H9 (cell line): ENCODE results near the gene PPTC7. TPM values are rescaled to one million over a fixed set of nuclear protein-coding genes. Genes with fewer than 3 reads are reported as not detected.
"Not testable (repeated sequence)": the region's sequence is repeated elsewhere in the genome, so short reads cannot be mapped to it uniquely, and the experiment has no call there.

Source experiments
- DNase-seq: peaks from one replicate; pipeline ENCODE4 v3.0.0-alpha.2; 2017
- H2AFZ ChIP-seq: one replicate; pipeline ENCODE4 v1.6.1; 2013; ENCODE audit warnings: mild to moderate bottlenecking, low read length, control low read depth, moderate library complexity
- H2AK5ac ChIP-seq: 2 replicates; pipeline ENCODE4 v1.6.1; 2013; ENCODE audit warnings: low read length, control low read depth, mixed read lengths; ENCODE audit not compliant: insufficient read length
- H2BK120ac ChIP-seq: one replicate; pipeline ENCODE4 v1.6.1; 2013; ENCODE audit warnings: low read depth, mild to moderate bottlenecking, low read length, control low read depth, inconsistent platforms; ENCODE audit not compliant: poor library complexity, severe bottlenecking
- H2BK12ac ChIP-seq: 2 replicates; pipeline ENCODE4 v1.6.1; 2013; ENCODE audit warnings: low read length, control low read depth, mixed read lengths, low read depth; ENCODE audit not compliant: insufficient read length
- H2BK15ac ChIP-seq: 2 replicates; pipeline ENCODE4 v1.6.1; 2013; ENCODE audit warnings: low read depth, low read length, control low read depth
- H2BK20ac ChIP-seq: one replicate; pipeline ENCODE4 v1.6.1; 2013; ENCODE audit warnings: low read depth, mild to moderate bottlenecking, low read length, control low read depth, inconsistent platforms; ENCODE audit not compliant: poor library complexity, severe bottlenecking
- H2BK5ac ChIP-seq: 2 replicates; pipeline ENCODE4 v1.6.1; 2013; ENCODE audit warnings: low read length, control low read depth, mixed read lengths; ENCODE audit not compliant: insufficient read length
- H3K14ac ChIP-seq: 2 replicates; pipeline ENCODE4 v1.6.1; 2013; ENCODE audit warnings: low read length, control low read depth; ENCODE audit not compliant: insufficient read depth
- H3K18ac ChIP-seq: 2 replicates; pipeline ENCODE4 v1.6.1; 2013; ENCODE audit warnings: low read depth, mild to moderate bottlenecking, mixed read lengths, low read length, control low read depth; ENCODE audit not compliant: insufficient read length
- H3K23ac ChIP-seq: 2 replicates; pipeline ENCODE4 v1.6.1; 2013; ENCODE audit warnings: low read length, control low read depth, mixed read lengths, low read depth; ENCODE audit not compliant: insufficient read length
- H3K23me2 ChIP-seq: 2 replicates; pipeline ENCODE4 v1.6.1; 2013; ENCODE audit warnings: low read depth, mild to moderate bottlenecking, mixed read lengths, low read length, control low read depth; ENCODE audit not compliant: insufficient read length, poor library complexity, severe bottlenecking
- H3K27ac ChIP-seq: 2 replicates; pipeline ENCODE4 v1.5.1; 2013; ENCODE audit warnings: low read length, control low read depth, mixed read lengths, low read depth; ENCODE audit not compliant: insufficient read length
- H3K27me3 ChIP-seq: 2 replicates; pipeline ENCODE4 v1.6.1; 2013; ENCODE audit warnings: low read length, control low read depth, inconsistent platforms; ENCODE audit not compliant: insufficient read depth
- H3K4ac ChIP-seq: 2 replicates; pipeline ENCODE4 v1.6.1; 2013; ENCODE audit warnings: low read depth, mild to moderate bottlenecking, control low read depth, inconsistent platforms, low read length, moderate library complexity
- H3K4me1 ChIP-seq: 2 replicates; pipeline ENCODE4 v1.6.1; 2013; ENCODE audit warnings: low read length, control low read depth, inconsistent platforms; ENCODE audit not compliant: insufficient read depth
- H3K4me2 ChIP-seq: 2 replicates; pipeline ENCODE4 v1.6.1; 2013; ENCODE audit warnings: low read length, control low read depth, mixed read lengths; ENCODE audit not compliant: insufficient read length, insufficient read depth
- H3K56ac ChIP-seq: 2 replicates; pipeline ENCODE4 v1.6.1; 2013; ENCODE audit warnings: low read depth, mild to moderate bottlenecking, mixed read lengths, low read length, control low read depth; ENCODE audit not compliant: insufficient read length
- H3K79me1 ChIP-seq: 2 replicates; pipeline ENCODE4 v1.6.1; 2013; ENCODE audit warnings: low read depth, mild to moderate bottlenecking, moderate library complexity, low read length, control low read depth, inconsistent platforms; ENCODE audit not compliant: insufficient read depth, poor library complexity, severe bottlenecking
- H3K79me2 ChIP-seq: 2 replicates; pipeline ENCODE4 v1.6.1; 2013; ENCODE audit warnings: low read length, control low read depth, inconsistent platforms; ENCODE audit not compliant: insufficient read depth
- H3K9ac ChIP-seq: 2 replicates; pipeline ENCODE4 v1.6.1; 2013; ENCODE audit warnings: low read length, control low read depth, mixed read lengths; ENCODE audit not compliant: insufficient read length; ENCODE audit errors: extremely low read depth
- H3K9me3 ChIP-seq: one replicate; pipeline ENCODE4 v1.6.1; 2013; ENCODE audit warnings: low read depth, low read length, inconsistent platforms; ENCODE audit not compliant: control insufficient read depth
- H3T11ph ChIP-seq: one replicate; pipeline ENCODE4 v1.6.1; 2013; ENCODE audit warnings: mild to moderate bottlenecking, low read length, control low read depth, inconsistent platforms
- H4K20me1 ChIP-seq: one replicate; pipeline ENCODE4 v1.6.1; 2013; ENCODE audit not compliant: control insufficient read depth, insufficient read length, insufficient read depth
- H4K5ac ChIP-seq: 2 replicates; pipeline ENCODE4 v1.6.1; 2013; ENCODE audit warnings: low read depth, mild to moderate bottlenecking, mixed read lengths, low read length, control low read depth; ENCODE audit not compliant: insufficient read length
- H4K8ac ChIP-seq: replicated peaks from 2 replicates; pipeline ENCODE4 v1.6.1; 2013; ENCODE audit warnings: low read length, control low read depth, mixed read lengths, low read depth; ENCODE audit not compliant: insufficient read length
- H4K91ac ChIP-seq: 2 replicates; pipeline ENCODE4 v1.6.1; 2013; ENCODE audit warnings: low read depth, mild to moderate bottlenecking, moderate library complexity, mixed read lengths, low read length, control low read depth; ENCODE audit not compliant: insufficient read length
- H3K27ac Mint-ChIP-seq, 3 experiments: 2 replicates in 2 of 3; 3 replicates in 1 of 3; pipeline ENCODE4 v1.8.0; 2020 to 2021; ENCODE audit warnings: mixed read lengths in 3 of 3, mild to moderate bottlenecking in 1 of 3, moderate library complexity in 1 of 3
- H3K27me3 Mint-ChIP-seq: 2 replicates; pipeline ENCODE4 v1.8.0; 2021; ENCODE audit warnings: low read depth, mild to moderate bottlenecking, moderate library complexity, mixed read lengths
- H3K36me3 Mint-ChIP-seq, 3 experiments: 2 replicates in 2 of 3; 3 replicates in 1 of 3; pipeline ENCODE4 v1.8.0; 2020 to 2021; ENCODE audit warnings: low read depth in 3 of 3, mixed read lengths in 3 of 3; ENCODE audit not compliant: insufficient read depth in 1 of 3
- H3K4me1 Mint-ChIP-seq, 2 experiments: 2 replicates each; pipeline ENCODE4 v1.8.0; 2020; ENCODE audit warnings: mixed read lengths in 2 of 2
- H3K4me3 Mint-ChIP-seq, 2 experiments: 2 replicates in 1 of 2; 3 replicates in 1 of 2; pipeline ENCODE4 v1.8.0; 2020 to 2021; ENCODE audit warnings: mild to moderate bottlenecking in 2 of 2, mixed read lengths in 2 of 2, moderate library complexity in 1 of 2
- H3K9me3 Mint-ChIP-seq, 2 experiments: 2 replicates in 1 of 2; 3 replicates in 1 of 2; pipeline ENCODE4 v1.8.0; 2020; ENCODE audit warnings: mild to moderate bottlenecking in 2 of 2, mixed read lengths in 2 of 2, moderate library complexity in 1 of 2
- CTCF ChIP-seq: fragments of 200-600 bp; sonication (generic); conservative IDR thresholded peaks from 3 replicates; pipeline ENCODE4 v1.8.0; 2021; ENCODE audit warnings: antibody characterized with exemption, mild to moderate bottlenecking
- WGBS: extraction: QIAGEN DNeasy Blood & Tissue Kit; methylation state at CpG from one replicate; pipeline ENCODE4 v1.1.7; 2013; ENCODE audit warnings: missing lambda C conversion rate, low lambda C conversion rate, mixed read lengths; ENCODE audit not compliant: insufficient read length; ENCODE audit errors: extremely low coverage; 5-methylcytosine and 5-hydroxymethylcytosine counted together
- total RNA-seq: library from RNA; stranded (reverse); gene quantifications from 2 replicates; pipeline ENCODE4 v1.2.1, GENCODE V29; 2021

The PPTC7 gene
- total RNA-seq, 1 experiment from 2014 or later, result 15.8 TPM

- H2BK5ac ChIP-seq, H3K14ac ChIP-seq, H4K8ac ChIP-seq, H3K18ac ChIP-seq, H3K27me3 ChIP-seq, H3K4ac ChIP-seq, H3K79me2 ChIP-seq, H3K27ac Mint-ChIP-seq, H3K4me2 ChIP-seq, H4K20me1 ChIP-seq, H2BK120ac ChIP-seq, H2BK15ac ChIP-seq, H3K9ac ChIP-seq, H3K4me1 Mint-ChIP-seq, H3K9me3 ChIP-seq, H3K36me3 Mint-ChIP-seq, H3K9me3 Mint-ChIP-seq, H2BK20ac ChIP-seq, H2AFZ ChIP-seq, H3K4me3 Mint-ChIP-seq, H4K5ac ChIP-seq, H4K91ac ChIP-seq, H2BK12ac ChIP-seq, H3K23ac ChIP-seq, H3K27me3 Mint-ChIP-seq, H3T11ph ChIP-seq, H3K27ac ChIP-seq, H3K79me1 ChIP-seq, H3K23me2 ChIP-seq, H3K56ac ChIP-seq, H3K4me1 ChIP-seq, H2AK5ac ChIP-seq: not testable (repeated sequence)
- no CpG with 5 or more reads among the region's 14 CpGs for WGBS
- peak; percentile 54 for DNase-seq
- peak; percentile 81 for TF ChIP-seq CTCF
Observed at GRCh38 chr12:110602085-110602814, 19.1 kb upstream of the PPTC7 start.
